GM12878 (cell line): ENCODE results near the gene FGFBP3. TPM values are rescaled to one million over a fixed set of nuclear protein-coding genes. Genes with fewer than 3 reads are reported as not detected.

ENCODE experiments used
- GATAD2B ChIP-seq: fragments of 450-650 bp; conservative IDR thresholded peaks from 2 replicates; pipeline ENCODE4 v1.6.1; 2017; ENCODE audit warnings: low read depth, mild to moderate bottlenecking, moderate library complexity
- HCFC1 ChIP-seq: fragments of 150-350 bp; IDR thresholded peaks from 2 replicates; pipeline ENCODE4 v1.6.1; 2014; ENCODE audit warnings: low read length
- LARP7 ChIP-seq: fragments of 450-650 bp; IDR thresholded peaks from 2 replicates; pipeline ENCODE4 v1.6.1; 2017; ENCODE audit warnings: mild to moderate bottlenecking
- MLLT1 ChIP-seq: fragments of 450-650 bp; IDR thresholded peaks from 2 replicates; pipeline ENCODE4 v1.6.1; 2016; ENCODE audit warnings: mild to moderate bottlenecking
- MTA2 ChIP-seq: fragments of 450-650 bp; IDR thresholded peaks from 2 replicates; pipeline ENCODE4 v1.6.1; 2016; ENCODE audit warnings: low read depth, mild to moderate bottlenecking, moderate library complexity
- NFYA ChIP-seq: IDR thresholded peaks from 2 replicates; pipeline ENCODE4 v1.6.1; 2011; ENCODE audit warnings: low read depth, mild to moderate bottlenecking, low read length, improper control_type of control experiment, borderline replicate concordance
- NKRF ChIP-seq: fragments of 450-650 bp; conservative IDR thresholded peaks from 2 replicates; pipeline ENCODE4 v1.6.1; 2017; ENCODE audit warnings: mild to moderate bottlenecking, moderate library complexity
- RCOR1 ChIP-seq: conservative IDR thresholded peaks from 2 replicates; pipeline ENCODE4 v1.6.1; 2012; ENCODE audit warnings: low read depth, low read length, improper control_type of control experiment
- SMAD5 ChIP-seq: IDR thresholded peaks from 2 replicates; pipeline ENCODE4 v1.6.1; 2016; ENCODE audit warnings: antibody characterized with exemption, low read depth
- SUPT20H ChIP-seq: IDR thresholded peaks from 2 replicates; pipeline ENCODE4 v1.6.1; 2011; ENCODE audit warnings: low read depth, mild to moderate bottlenecking, low read length, moderate library complexity, borderline replicate concordance; ENCODE audit not compliant: control insufficient read depth
- TAF1 ChIP-seq: IDR thresholded peaks from 2 replicates; pipeline ENCODE4 v1.6.1; 2011; ENCODE audit warnings: mild to moderate bottlenecking, low read depth, low read length, borderline replicate concordance
- YBX1 ChIP-seq: fragments of 450-650 bp; IDR thresholded peaks from 2 replicates; pipeline ENCODE4 v1.6.1; 2016; ENCODE audit warnings: antibody characterized with exemption
- ZBTB33 ChIP-seq: fragments of 450-650 bp; IDR thresholded peaks from 2 replicates; pipeline ENCODE4 v1.6.1; 2017; ENCODE audit warnings: mild to moderate bottlenecking
- ZNF207 ChIP-seq: fragments of 450-650 bp; IDR thresholded peaks from 2 replicates; pipeline ENCODE4 v1.6.1; 2014; ENCODE audit warnings: antibody characterized with exemption, mild to moderate bottlenecking, borderline replicate concordance
- ZNF24 ChIP-seq: fragments of 450-650 bp; IDR thresholded peaks from 2 replicates; pipeline ENCODE4 v1.6.1; 2017; ENCODE audit warnings: antibody characterized with exemption, mild to moderate bottlenecking
- ZNF592 ChIP-seq: fragments of 450-650 bp; IDR thresholded peaks from 2 replicates; pipeline ENCODE4 v1.6.1; 2017; ENCODE audit warnings: mild to moderate bottlenecking, moderate library complexity
- polyA plus RNA-seq, 11 experiments: library from polyadenylated mRNA; depleted of rRNA in 4 of 11; unstranded in 6 of 11; stranded (reverse) in 5 of 11; fragments of >200 nt; fragmentation: Nextera tagmentation in 4 of 11; fragmentation: Illumina TruSeq in 1 of 11; extraction: Ambion mirVana in 4 of 11; extraction: Trizol in 1 of 11; gene quantifications; 1 replicate in 1 of 11; 2 replicates in 10 of 11; pipeline versions ENCODE4 v1.2.1 to v1.2.3, GENCODE V29; 2011 to 2016; ENCODE audit warnings: inconsistent platforms in 2 of 11, missing spikeins in 2 of 11, low read depth in 1 of 11
- total RNA-seq, 4 experiments: library from RNA; depleted of rRNA in 3 of 4; stranded (reverse); fragments of >200 nt in 3 of 4; fragmentation: Illumina TruSeq in 1 of 4; extraction: Trizol in 1 of 4; gene quantifications; 2 replicates each; pipeline versions ENCODE4 v1.2.1 to v1.2.3, GENCODE V29; 2013 to 2021

The FGFBP3 gene
- total and polyA plus RNA-seq, 10 of the 15 experiments (the other 5 are each of a cell fraction or from before 2014, with no cell fraction given) = 0.08 to 1.0 (median 0.23) TPM

GRCh38 chr10:91923371-91924211 is 14.3 kb upstream of the FGFBP3 start, which contains the start of gene BTAF1 (continued):
- TF ChIP-seq RCOR1 (no peak), MLLT1 (peak; percentile 85), ZNF24 (no peak), HCFC1 (no peak), GATAD2B (peak; percentile 82; the same call in 1 of the 2 replicates), NFYA (no peak), SUPT20H (no peak), ZNF592 (no peak), MTA2 (peak; percentile 27; the same call in 1 of the 2 replicates), LARP7 (peak; percentile 95), YBX1 (no peak), ZNF207 (0 out of 2 replicates have a peak, but pooled peaks have one; percentile 29), ZBTB33 (no peak), SMAD5 (peak; percentile 93; the same call in 1 of the 2 replicates), NKRF (peak; percentile 89), TAF1 (peak; percentile 43; the same call in 1 of the 2 replicates)
